Fibroblast of skin of right quadriceps (primary cell): Measurements from ENCODE around the gene TSC22D3.
"Not testable (repeated sequence)": the region's sequence is repeated elsewhere in the genome, so short reads cannot be mapped to it uniquely, and the experiment has no call there.

Experiments
- DNase-seq: peaks from one replicate; pipeline ENCODE4 v3.0.0-alpha.2; 2013

The TSC22D3 gene

GRCh38 chrX:107775734-107776511 is at the start of gene TSC22D3:
Gene TSC22D3 (minus strand): TSS chrX:107775787. CDS start chrX:107775419, 368 bp downstream.
- DNase-seq, result peak; percentile 44

DNA sequence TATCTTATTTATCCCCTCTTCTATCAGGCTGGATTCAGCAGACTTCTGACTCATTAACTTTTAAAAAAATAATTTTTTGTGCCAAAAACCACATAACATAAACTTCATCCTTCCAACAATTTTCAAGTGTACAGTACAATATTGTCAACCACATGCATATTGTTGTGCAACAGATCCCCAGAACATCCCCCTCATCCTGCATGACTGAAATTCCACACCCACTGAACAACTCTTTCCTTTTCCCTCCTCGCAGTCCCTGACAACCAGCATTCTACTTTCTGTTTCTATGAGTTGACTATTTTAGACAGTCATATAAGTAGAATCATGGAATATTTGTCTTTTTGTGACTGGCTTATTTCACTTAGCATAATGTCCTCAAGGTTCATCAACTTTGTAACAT is 47.9 kb upstream of the TSC22D3 start:
- DNase-seq, result peak; percentile 75

DNA sequence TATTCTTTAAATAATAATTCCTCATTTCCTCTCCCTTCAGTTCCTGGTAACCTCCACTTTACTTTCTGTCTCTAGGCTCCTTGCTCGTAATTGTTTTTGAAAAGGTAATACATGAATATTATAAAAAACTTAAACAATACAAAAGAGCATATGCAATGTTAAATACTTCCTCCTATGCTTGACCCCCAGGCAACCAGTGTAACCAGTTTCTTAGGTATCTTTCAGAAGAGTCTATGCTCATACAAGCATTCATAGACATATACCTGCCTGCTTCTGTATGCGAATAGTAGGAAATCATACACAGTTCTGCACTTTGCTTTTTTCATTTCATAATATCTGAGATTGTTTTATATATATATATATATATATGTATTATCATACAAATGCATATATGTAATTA is 47.5 kb upstream of the TSC22D3 start:
- DNase-seq, result no peak

GRCh38 chrX:107818900-107819521 is 43.4 kb upstream of the TSC22D3 start:
- DNase-seq, result no peak

DNA sequence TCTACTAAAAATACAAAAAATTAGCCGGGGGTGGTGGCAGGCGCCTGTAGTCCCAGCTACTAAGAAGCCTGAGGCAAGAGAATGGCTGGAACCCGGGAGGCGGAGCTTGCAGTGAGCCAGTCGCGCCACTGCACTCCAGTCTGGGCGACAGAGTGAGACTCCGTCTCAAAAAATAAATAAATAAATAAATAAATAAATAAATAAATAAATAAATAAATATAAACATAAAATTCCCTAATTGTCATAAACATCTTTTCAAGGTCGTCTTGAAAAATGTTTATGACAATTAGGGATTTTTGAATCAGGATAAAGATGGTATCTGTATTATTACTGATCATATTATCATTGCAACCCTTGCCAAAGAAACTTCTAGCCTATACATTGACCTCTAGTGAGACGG is 34.5 kb upstream of the TSC22D3 start:
- DNase-seq, result not testable (repeated sequence)

DNA sequence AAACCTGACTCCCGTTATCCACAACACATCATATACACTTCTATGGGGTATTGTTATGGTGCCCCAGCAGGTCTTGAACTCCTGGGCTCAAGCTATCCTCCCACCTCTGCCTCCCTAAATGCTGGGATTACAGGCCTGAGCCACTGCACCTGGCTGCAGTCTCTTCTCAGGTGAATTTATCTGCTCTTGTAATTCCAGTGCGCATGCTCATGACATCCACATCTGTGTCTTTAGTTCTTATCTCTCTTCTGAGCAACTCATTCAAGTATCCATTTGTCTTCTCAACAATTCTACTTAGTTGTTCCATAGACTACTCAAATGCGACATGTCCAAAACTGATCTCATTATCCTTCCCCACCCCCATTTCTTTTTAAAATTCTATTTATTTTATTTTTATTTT is 29.6 kb upstream of the TSC22D3 start:
- no peak for DNase-seq

GRCh38 chrX:107804427-107804826 is 28.8 kb upstream of the TSC22D3 start:
- no peak for DNase-seq

GRCh38 chrX:107787827-107788226 is 12.2 kb upstream of the TSC22D3 start:
- no peak for DNase-seq

GRCh38 chrX:107780525-107780924 is 4.9 kb upstream of the TSC22D3 start:
- DNase-seq, result no peak

GRCh38 chrX:107777536-107777832 is 1.9 kb upstream of the TSC22D3 start, which contains the start of gene NCBP2L:
Gene NCBP2L (plus strand): TSS chrX:107777733. CDS start chrX:107794221, 16,488 bp downstream.
- no peak for DNase-seq

DNA sequence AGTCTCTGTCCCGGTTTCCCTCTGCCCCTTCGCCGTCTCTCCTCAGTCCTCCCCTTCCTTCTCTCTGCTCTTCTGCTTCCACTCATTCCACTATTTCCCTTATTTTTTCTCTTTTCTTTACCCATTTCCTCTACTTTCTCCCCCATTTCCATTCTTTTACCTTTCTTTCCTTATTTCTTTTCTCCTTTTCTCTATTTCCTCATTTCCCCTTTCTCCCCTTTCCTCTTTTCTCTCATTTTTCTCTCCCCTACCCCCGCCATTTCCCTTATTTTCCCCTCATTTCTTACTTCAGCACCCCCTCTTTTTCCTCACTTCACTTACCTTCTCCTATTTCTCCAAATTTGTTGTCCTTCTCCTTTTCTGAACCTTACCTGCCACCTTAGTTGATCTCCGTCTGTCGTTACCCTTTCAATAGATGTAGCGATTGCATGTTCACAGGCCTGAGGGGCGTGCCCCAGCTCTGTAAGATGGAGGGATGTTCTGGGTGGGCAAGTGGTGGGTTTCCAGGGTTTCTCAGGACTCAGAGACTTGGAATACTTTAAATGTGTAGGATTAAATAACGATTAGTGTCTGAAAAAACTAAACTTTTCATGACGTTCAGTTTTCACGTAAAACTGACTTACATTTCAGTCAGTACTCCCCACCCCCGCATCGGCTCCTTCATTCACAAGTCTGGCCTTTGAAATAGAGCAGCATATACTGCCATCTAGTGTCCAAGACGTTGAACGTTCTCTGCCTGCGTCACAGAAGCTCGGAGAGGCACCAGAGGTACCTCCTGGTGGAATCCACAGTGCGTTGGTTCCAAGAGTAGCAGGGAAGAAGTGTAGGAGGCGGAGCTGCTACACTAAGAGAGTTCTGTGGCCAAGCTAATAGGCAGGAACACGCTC is 1.3 kb upstream of the TSC22D3 start:
- DNase-seq, result peak; percentile 80

DNA sequence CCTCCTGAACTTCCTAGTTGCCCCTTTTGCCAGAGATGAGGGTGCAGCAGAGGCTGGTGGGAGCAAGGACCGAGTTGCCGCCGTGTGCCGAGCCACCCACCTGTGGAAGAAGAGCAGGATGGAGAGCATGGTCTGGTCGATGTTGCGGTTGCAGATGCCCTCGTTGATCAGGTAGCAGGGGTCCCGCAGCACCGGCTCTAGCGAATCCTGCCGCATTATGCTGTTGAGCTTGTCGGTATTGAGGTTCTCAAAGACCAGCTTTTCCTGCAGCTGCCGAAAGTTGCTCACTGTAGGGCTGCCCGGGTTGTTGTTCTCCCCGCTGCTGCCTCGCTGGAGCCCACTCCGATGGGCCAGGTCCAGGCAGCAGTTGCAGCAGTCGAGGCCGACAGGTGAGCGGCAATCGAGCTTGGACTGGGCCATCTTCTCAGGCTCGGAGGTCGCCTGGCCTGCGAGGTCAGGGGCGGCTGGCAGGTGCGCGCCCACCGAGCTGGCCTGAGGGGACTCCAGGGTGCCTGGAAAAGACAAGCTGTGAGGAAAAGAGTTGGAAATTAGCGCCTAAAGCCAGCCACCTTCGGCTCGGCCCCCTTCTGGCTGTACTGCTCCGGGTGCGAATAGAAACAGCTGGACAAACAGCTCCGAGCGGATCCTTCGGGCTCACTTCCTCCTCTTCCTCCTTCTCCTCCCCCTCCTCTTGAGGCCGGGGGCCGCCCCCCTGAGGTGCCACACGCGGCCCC is 420 bp downstream of the TSC22D3 start:
- DNase-seq, result no peak

DNA sequence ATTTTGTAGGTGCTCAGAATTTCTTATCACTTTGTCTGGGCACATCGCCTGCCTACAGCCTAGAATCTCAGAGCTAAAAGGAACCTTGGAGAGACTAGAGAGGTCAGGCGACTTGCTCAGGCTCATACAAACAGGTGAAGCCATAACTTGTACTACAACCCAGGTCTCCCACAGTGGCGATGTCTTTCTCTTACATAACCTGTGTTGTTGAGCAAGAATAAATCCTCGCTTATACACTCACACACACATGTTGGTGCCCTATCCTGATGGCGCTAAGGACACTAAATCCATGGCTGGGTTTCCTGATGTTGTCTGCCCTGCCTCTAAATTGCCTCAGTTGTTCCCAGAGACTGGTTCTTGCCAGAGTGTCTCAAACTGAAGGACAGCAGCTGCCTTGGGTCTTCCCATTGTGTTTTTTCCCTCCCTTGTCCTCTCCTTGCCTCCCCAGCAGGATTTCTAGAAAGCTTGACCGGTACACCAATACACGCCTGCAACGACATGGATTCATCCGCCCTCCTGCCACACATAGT is 1.6 kb downstream of the TSC22D3 start:
- DNase-seq, result no peak

- DNase-seq, result no peak
Observed at GRCh38 chrX:107773206-107773605, 2.4 kb downstream of the TSC22D3 start.

DNA sequence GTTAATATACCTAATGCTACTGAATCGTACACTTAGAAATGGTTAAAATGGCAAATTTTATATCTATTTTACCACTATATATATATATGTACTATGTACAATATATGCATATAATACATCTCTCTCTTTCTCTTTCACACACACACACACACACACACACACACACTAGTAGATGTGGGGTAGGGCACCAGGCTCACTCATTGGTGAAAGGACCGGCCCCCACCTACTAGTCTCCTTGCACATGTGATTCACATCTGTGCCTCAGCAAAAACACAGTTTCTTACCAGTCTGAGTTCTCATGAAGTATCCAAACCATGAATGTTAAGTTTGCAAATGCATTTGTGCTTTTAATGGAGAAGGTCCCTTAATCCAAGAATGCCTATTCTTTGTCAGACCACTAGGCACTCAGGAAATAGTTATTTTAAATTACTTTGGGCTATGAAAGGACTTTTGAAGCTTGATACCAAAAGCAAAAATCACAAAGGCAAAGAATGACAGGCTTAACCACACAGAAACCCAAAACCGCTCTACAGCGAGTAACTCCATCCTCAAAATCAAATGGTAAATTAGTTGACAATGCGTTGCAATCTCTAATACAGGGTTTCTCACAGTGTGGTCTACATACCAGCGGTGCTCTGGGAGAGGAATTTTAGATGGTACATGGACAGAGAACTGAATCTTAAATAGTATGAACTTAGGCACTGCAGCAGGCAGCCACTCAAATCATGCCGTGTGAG is 5.8 kb downstream of the TSC22D3 start:
- DNase-seq, result no peak

DNA sequence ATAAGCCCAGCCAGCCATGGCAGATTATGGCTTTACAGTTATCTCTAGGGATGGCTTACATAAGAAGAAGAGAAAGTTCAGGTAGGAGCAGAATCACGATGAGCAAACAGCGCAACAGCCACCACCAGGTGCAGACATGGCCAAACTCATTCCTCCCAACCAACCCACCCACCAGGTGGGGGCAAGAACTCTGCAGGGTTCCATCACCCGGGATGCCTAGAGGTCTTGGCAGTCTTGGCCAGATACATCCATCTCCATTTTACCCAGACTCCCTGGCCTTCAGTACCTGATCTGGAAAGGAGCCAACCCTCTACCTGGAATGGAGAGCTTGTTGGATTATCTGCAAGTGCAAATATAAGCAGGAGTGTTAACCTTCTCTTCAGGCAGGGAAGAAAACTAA is 7.5 kb downstream of the TSC22D3 start:
- no peak for DNase-seq

GRCh38 chrX:107766470-107767150 is 9.0 kb downstream of the TSC22D3 start:
- peak; percentile 42 for DNase-seq

GRCh38 chrX:107764845-107765608 is 10.6 kb downstream of the TSC22D3 start:
- DNase-seq, result no peak

- DNase-seq, result no peak
Observed at GRCh38 chrX:107763647-107764046, 11.9 kb downstream of the TSC22D3 start.

DNA sequence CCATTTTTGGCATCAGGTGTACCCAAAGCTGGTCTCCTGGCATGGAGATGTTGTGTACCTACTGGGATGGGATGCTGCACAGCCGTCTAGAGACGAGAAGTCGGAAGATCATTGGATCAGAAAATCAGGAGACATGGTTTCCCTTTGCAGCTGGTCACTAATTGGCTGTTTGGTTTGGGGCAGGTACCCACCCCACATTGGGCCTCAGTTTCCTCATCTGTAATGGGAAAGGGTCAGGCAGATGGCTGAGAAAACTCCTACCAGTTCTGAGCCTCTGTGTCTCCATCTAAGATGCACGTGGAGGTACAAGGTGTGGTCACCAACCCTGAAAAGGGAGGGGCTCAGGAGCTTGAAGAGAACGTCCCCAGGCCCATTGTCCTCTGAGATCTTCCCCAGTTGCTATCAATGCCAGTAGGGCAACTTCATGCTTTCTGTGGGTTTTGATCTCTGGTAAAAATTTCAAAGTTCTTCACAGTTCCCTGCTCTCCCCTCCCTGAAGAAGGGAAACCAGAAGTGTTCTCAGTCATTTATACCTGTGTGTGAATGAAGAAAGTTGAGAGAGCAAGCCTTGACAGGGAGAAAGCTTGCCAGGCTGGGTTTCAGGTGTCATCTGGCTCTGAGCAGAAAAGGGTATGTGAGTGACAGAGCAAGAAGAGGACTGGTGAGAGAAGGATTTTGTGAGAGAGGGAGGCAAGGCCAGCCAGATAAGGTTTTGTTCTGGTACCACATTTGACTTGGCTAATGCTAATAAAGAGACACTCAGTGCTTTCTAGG is 15.1 kb downstream of the TSC22D3 start:
- DNase-seq, result no peak
